Motor neuron (in vitro differentiated cells): ENCODE data around the gene INPP5A. TPM values are rescaled to one million over a fixed set of nuclear protein-coding genes. Genes with fewer than 3 reads are reported as not detected.

Experiments used
- ATAC-seq, 8 experiments: fragments of 200-7000 bp; cut with Tn5 transposase; replicated peaks in 6 of 8; 2 replicates each; pipeline ENCODE4 v1.8.0; 2021; ENCODE audit warnings: mild to moderate bottlenecking in 8 of 8, moderate library complexity in 8 of 8
- H3K27ac ChIP-seq, 2 donors: fragments of 250-450 bp; sonication (Bioruptor Pico); 2 replicates each; pipeline ENCODE4 v1.9.0; 2021; ENCODE audit warnings: antibody characterized with exemption in 2 of 2, mild to moderate bottlenecking in 2 of 2, moderate library complexity in 1 of 2
- H3K4me1 ChIP-seq, 2 donors: fragments of 250-450 bp; sonication (Bioruptor Pico); replicated peaks in 1 of 2; 2 replicates each; pipeline ENCODE4 v1.6.1; 2021; ENCODE audit warnings: antibody characterized with exemption in 2 of 2, mild to moderate bottlenecking in 2 of 2, moderate library complexity in 1 of 2
- H3K4me3 ChIP-seq, 5 donors: fragments of 250-450 bp; sonication (Bioruptor Pico); 2 replicates each; pipeline ENCODE4 v1.9.0; 2021; ENCODE audit warnings: antibody characterized with exemption in 5 of 5, mild to moderate bottlenecking in 5 of 5, moderate library complexity in 4 of 5
- WGBS, 10 experiments: fragments of 450-650 bp; shearing (Covaris generic); methylation state at CpG; one replicate each; pipeline ENCODE4 v1.0.0; 2022; 5-methylcytosine and 5-hydroxymethylcytosine counted together
- in situ Hi-C, 9 experiments: fragments of 400-800 bp; cut with MboI; loops; one replicate each; pipeline ENCODE4 v1.15.0; 2021; ENCODE audit warnings: low sequenced_read_pairs in 9 of 9, low pct_unique_long_range_greater_than_20kb in 2 of 9; ENCODE audit not compliant: unreplicated experiment in 9 of 9
- total RNA-seq, 8 experiments: library from RNA; unstranded; fragments of 300-600 nt; gene quantifications; 2 replicates each; pipeline versions ENCODE4 v1.2.3 to v1.2.4, GENCODE V29; 2022

Gene INPP5A
- total RNA-seq, 8 experiments from 2014 or later: 13.2 to 45.0 (median 17.9) TPM

DNA sequence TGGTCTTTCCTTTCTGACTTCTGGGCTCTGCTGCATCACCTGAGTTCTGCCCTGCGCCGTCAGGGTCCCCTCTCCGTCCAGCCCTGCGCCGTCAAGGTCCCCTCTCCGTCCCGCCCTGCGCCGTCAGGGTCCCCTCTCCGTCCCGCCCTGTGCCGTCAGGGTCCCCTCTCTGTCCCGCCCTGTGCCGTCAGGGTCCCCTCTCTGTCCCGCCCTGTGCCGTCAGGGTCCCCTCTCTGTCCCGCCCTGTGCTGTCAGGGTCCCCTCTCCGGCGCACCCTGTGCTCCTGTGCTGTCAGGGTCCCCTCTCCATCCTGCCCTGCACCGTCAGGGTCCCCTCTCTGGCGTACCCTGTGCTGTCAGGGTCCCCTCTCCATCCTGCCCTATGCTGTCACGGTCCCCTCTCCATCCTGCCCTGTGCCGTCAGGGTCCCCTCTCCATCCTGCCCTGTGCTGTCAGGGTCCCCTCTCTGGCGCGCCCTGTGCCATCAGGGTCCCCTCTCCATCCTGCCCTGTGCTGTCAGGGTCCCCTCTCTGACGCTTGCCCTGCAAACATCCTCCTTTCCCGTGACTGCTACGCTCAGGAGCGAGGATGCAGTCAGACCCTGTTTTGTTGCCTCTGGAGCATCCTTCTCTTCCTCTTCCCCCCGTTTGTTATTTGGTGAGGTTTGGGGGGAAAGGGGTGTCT is 66.4 kb downstream of the INPP5A start:
- 50 to 92% (median 86%) methylated on average over 1 to 11 of the region's 30 CpGs; no CpG with 5 or more reads in 5 of the 10 experiments for WGBS, 10 experiments
- Histone ChIP-seq H3K27ac (no peak overlapping the region), H3K4me3 (no peak overlapping the region), H3K4me1 (peaks cover 0 to 14% of the 10 kb centered on the region in 2 donors)
- ATAC-seq: no peak
- in situ Hi-C loops: no loop called here

DNA sequence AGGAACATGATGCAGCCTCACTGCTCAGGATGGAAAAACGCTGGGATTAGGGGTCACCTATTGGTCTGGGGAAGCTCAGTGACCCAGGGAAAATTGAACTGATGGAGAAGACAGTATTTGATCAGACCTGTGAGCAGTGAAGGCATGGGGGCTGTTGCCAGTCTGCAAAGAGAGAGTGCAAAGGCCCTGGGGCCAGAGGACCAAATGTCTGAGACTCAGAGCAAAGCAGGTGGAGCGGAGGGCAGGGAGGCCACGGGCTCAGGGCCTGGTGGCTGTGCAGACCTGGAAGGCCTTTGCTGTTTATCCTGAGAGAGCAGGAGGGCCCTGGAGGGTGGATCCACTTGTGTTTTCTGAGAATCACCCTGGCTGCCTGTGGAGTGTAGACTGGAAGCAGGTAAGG is 67.1 kb downstream of the INPP5A start:
- no peak for ATAC-seq

DNA sequence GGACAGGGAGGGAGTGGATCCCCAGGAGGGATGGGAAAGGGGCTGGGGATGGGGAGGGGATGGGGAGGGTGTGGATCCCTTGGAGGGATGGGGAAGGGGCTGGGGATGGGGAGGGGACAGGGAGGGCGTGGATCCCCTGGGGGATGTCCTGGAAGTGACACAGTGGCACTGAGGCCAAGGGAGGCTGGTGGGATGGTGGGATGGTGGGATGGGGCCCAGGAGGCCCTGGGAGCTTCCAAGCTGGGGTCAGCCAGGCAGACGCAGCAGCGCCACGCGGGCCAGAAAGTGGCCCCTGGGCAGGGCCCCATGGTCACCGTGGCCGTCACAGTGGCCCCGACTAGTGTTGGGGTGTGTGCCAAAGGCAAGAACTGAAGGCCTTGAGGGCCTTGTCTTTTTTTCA is 67.8 kb downstream of the INPP5A start:
- in situ Hi-C loops: no loop called here
- no peak overlapping the region for H3K4me3 ChIP-seq
- no peak overlapping the region for H3K27ac ChIP-seq
- WGBS, 10 experiments: 80 to 100% (median 83%) methylated on average over 1 to 3 of the region's 8 CpGs; no CpG with 5 or more reads in 7 of the 10 experiments
- no peak for ATAC-seq
- H3K4me1 ChIP-seq: peaks cover 0 to 14% of the 10 kb centered on the region in 2 donors

More for the DNA sequence above, 67.1 kb downstream of the INPP5A start:
- H3K4me1 ChIP-seq: peaks cover 0 to 14% of the 10 kb centered on the region in 2 donors
- WGBS, 10 experiments: 90 to 100% (median 99%) methylated on average over 1 to 3 of the region's 3 CpGs; no CpG with 5 or more reads in 6 of the 10 experiments
- H3K4me3 ChIP-seq: no peak overlapping the region
- H3K27ac ChIP-seq: no peak overlapping the region
- in situ Hi-C loops: no loop called here

DNA sequence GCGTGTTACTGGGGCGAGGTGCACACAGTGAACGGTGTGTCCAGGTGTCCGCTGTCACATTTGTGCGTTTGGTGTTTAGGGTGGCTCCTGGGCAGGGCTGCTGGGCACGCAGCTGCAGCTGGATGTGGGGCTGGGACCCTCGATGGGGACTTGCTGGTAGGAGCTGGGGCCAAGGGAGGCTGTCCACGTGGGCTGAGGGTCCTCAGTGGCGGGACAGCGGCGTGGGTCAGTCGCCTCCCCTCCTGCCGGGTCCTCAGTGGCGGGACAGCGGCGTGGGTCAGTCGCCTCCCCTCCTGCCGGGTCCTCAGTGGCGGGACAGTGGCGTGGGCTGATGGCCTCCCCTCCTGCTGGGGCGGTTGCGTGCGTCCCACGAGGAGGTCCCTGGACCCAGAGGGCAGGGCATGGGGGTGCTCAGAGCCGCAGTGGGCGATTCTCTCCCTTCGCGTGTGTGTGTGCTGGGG is 68.5 kb downstream of the INPP5A start:
- in situ Hi-C loops: no loop called here
- 90 to 96% (median 95%) methylated on average over 2 to 5 of the region's 28 CpGs; no CpG with 5 or more reads in 7 of the 10 experiments for WGBS, 10 experiments
- H3K4me3 ChIP-seq: no peak overlapping the region
- H3K27ac ChIP-seq: no peak overlapping the region
- ATAC-seq: no peak
- peaks cover 0 to 14% of the 10 kb centered on the region in 2 donors for H3K4me1 ChIP-seq

DNA sequence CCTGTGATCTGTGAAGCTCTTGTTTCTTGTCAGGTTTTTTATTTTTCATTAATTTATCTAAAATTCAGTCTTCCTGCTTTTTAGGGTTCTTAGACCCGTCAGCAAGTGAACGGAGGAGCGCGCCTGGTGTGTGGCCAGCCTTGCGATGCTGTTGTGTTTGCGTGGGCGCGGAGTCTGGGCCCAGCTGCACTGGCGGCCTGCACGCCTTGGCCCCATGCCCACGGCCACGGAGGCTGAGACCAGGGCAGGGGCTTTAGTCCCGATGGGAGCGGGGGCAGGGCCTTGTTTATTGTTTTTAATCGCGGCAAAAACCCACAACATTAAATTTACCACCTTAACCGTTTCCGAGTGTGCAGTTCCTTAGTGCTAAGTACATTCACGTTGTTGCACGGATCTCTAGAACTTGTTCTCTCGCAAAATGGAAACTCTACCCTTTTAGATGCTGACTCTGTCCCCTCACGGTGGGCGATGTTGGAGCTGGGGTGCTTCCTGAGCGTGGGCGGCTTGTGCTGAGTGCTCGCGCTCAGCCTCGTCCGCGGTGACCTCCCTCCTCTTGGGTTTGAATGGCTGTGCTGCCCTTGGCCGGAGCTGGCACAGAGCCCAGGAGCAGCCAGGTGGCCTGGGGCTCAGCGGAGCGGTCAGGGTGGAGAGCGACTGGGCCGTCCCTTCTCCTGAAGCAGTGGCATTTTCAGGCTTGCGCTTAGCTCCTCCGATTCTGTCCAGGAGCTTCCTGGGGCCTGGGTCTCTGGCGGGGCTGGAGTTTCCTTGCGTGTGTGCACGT is 69.1 kb downstream of the INPP5A start:
- Histone ChIP-seq H3K4me3 (no peak overlapping the region), H3K27ac (no peak overlapping the region), H3K4me1 (peaks cover 0 to 14% of the 10 kb centered on the region in 2 donors)
- in situ Hi-C loops: no loop called here
- 67 to 100% (median 88%) methylated on average over 1 to 16 of the region's 40 CpGs; no CpG with 5 or more reads in 2 of the 10 experiments for WGBS, 10 experiments
- ATAC-seq: peak in 4 of 8 experiments; percentile 17 to 88 (median 78)

DNA sequence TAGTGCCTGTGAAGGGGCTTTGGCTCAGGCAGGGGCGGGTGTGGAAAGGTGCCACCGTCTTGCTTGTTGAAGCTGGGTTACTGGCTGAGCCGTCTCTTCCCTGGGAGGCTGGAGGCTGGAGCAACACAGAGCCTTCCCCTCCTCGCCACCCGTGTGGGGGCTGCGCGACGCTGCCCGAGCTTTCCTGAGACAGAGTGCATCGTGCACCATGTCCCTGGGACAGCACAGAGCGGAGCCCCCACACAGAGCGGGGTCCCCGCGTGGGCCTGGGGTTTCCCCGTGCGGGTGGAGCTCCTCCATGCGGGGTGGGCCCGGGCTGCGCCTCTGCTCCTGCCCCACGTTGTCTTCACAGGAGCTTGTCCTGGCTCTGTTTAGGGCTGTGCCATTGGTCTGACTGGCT is 69.9 kb downstream of the INPP5A start:
- WGBS, 10 experiments: 40 to 90% (median 82%) methylated on average over 1 to 5 of the region's 20 CpGs; no CpG with 5 or more reads in 7 of the 10 experiments
- in situ Hi-C loops: no loop called here

DNA sequence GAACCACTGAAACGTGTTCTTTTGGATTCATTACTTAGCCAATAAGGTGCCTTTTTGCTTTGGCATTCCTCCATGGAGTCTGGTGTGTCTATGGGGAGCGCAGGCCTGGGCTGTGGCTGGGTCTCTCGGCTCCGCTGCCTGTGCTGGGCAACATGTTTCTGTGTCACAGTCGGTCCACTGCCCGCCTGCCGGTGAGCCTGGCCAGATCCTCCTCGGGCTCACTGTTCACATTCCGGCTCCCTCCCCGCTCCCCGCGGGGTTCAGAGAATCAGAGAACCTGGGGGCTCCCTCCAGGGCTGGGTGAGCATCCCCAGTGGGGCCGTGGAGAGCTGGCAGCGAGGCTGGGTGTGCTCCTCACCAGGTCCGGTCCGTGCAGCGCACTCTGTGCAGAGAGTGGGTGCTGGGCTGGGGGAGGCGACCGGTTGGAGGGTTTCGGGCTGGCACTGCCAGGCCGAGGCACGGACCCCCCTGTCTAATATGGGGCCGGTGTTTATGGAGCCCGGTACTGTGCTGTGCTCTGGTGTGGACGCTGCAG is 70.4 kb downstream of the INPP5A start:
- peaks cover 0 to 13% of the 10 kb centered on the region in 2 donors for H3K4me1 ChIP-seq
- in situ Hi-C loops: no loop called here
- no peak overlapping the region for H3K4me3 ChIP-seq
- 68 to 100% (median 88%) methylated on average over 1 to 4 of the region's 25 CpGs; no CpG with 5 or more reads in 4 of the 10 experiments for WGBS, 10 experiments
- H3K27ac ChIP-seq: no peak overlapping the region
- ATAC-seq: no peak

More for the DNA sequence above, 69.9 kb downstream of the INPP5A start:
- peaks cover 0 to 14% of the 10 kb centered on the region in 2 donors for H3K4me1 ChIP-seq
- no peak overlapping the region for H3K4me3 ChIP-seq
- no peak overlapping the region for H3K27ac ChIP-seq
- no peak for ATAC-seq

DNA sequence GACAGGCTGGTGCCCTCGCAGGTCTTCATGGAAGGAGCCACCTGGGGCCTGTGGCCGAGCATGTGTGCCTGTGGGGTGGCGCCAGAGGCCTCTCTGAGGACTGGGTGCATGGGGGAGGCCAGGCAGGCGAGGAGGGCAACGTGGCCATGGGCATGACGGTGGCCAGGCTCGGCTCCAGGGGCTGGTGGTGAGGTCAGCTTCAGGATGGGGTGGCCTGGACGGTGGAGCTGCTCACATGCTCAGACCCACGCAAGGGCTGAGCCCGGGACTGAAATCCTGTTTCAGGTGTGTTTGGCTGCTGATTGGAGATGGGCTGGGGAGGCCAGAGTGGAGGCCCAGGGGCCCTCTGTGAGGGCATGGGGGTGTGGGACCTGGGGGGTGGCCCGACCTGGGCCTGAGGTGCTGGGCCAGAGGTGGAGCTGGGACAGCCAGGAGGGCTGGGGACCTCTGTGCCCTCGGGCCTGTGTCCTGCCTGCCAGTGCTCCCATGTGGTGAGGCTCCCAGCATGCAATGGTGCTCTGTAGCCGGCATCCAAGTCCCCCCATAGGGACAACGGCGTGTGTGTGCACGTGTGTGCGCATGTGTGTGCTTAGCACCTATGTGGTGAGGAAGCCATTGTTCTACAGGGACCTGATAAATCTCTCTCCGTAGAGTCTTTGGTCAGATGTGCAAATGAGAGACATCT is 71.1 kb downstream of the INPP5A start:
- 40 to 100% (median 87%) methylated on average over 1 to 3 of the region's 18 CpGs; no CpG with 5 or more reads in 4 of the 10 experiments for WGBS, 10 experiments
- Histone ChIP-seq H3K27ac (no peak overlapping the region), H3K4me3 (no peak overlapping the region), H3K4me1 (peaks cover 0 to 11% of the 10 kb centered on the region in 2 donors)
- ATAC-seq: peak in 1 of 8 experiments; percentile 22
- in situ Hi-C loops: no loop called here

DNA sequence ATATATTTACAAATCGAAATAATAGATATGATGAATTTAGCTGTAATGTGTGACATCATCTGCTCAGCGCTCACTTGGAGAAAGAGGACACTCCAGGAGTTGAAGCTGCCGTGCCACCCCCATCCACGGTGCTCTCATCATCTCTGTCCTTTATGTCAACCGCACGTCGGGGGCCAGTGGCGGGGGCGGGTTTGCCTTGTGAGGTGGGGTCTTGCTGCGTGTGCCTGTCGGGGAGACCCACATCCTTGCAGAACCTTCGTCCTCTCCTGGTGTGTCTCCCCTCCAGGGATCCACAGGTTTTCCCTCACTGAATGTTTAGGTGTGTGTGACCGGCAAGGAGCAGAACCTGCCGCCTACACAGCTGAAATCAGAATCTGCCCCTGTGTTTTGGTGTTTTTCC is 71.6 kb downstream of the INPP5A start:
- no peak for ATAC-seq
- 74 to 100% (median 84%) methylated on average over 1 to 6 of the region's 14 CpGs; no CpG with 5 or more reads in 6 of the 10 experiments for WGBS, 10 experiments
- no peak overlapping the region for H3K4me3 ChIP-seq
- in situ Hi-C loops: no loop called here
- peaks cover 0 to 11% of the 10 kb centered on the region in 2 donors for H3K4me1 ChIP-seq
- no peak overlapping the region for H3K27ac ChIP-seq

DNA sequence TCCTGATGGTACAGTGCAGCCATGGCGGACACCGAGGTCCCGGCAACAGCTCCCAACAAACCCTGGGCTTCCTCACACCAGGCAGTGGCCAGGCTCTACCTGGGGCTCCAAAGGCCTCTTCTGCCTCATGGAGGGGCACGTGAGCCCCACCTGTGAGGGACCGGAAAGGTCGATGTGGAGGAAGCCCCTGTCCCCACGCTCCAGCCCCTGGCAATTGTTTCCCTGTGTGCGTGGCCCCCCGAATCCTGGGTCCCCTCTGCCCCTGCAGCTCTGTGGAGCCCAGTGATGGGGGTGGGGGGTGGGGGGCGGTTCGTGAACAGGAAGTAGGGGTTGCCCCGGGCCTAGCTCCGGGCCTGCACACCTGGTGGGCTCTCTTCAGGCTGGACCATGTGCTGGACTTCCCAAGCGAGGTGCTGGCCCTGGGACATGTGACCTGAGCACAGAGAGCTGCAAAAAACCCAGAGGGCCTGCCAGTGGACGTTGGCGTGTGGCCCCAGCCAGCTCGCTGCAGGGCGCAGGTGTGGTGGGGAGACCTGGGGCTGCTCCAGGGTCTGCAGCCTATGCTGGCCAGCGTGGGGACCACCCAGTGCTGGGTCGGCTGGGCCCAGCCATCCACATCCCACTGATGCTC is 72.6 kb downstream of the INPP5A start:
- Histone ChIP-seq H3K4me1 (peaks cover 0 to 11% of the 10 kb centered on the region in 2 donors), H3K27ac (no peak overlapping the region), H3K4me3 (no peak overlapping the region)
- in situ Hi-C loops: no loop called here
- ATAC-seq: no peak
- 92 to 100% (median 96%) methylated on average over 1 to 6 of the region's 20 CpGs; no CpG with 5 or more reads in 7 of the 10 experiments for WGBS, 10 experiments

DNA sequence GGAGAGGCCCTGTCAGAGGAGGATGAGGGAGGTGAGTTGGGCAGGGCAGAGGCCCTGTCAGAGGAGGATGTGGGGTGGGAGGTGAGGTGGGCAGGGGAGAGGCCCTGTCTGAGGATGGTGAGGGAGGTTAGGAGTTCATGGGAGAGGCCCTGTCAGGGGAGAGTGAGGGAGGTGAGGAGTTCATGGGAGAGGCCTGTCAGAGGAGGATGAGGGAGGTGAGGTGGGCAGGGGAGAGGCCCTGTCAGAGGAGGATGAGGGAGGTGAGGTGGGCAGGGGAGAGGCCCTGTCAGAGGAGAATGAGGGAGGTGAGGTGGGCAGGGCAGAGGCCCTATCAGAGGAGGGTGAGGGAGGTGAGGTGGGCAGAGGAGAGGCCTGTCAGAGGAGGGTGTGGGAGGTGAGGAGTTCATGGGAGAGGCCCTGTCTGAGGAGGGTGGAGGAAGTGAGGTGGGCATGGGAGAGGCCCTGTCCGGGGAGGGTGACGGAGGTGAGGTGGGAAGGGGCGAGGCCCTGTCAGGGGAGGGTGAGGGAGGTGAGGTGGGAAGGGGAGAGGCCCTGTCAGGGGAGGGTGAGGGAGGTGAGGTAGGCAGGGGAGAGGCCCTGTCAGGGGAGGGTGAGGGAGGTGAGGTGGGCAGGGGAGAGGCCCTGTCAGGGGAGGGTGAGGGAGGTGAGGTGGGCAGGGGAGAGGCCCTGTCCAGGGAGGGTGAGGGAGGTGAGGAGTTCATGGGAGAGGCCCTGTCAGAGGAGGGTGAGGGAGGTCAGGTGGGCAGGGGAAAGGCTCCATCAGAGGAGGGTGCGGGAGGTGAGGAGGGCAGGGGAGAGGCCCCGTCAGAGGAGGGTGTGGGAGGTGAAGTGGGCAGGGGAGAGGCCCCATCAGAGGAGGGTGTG is 73.7 kb downstream of the INPP5A start:
- Histone ChIP-seq H3K4me3 (no peak overlapping the region), H3K4me1 (peaks cover 0 to 11% of the 10 kb centered on the region in 2 donors), H3K27ac (no peak overlapping the region)
- no CpG with 5 or more reads among the region's 5 CpGs for WGBS, 10 experiments
- ATAC-seq: no peak
- in situ Hi-C loops: no loop called here
